Muscle of back (tissue), 11 donors: ENCODE data around the gene NDUFV2. TPM values are rescaled to one million over a fixed set of nuclear protein-coding genes. Genes with fewer than 3 reads are reported as not detected.
A peak's percentile ranks its signal among the peaks of the same experiment; 100 is the strongest.
"Not testable (repeated sequence)": the region's sequence is repeated elsewhere in the genome, so short reads cannot be mapped to it uniquely, and the experiment has no call there.

Experiments
- DNase-seq, 3 donors: peaks; one replicate each; pipeline versions ENCODE4 v3.0.0 to v3.0.0-alpha.2; 2013
- polyA plus RNA-seq, 10 donors: library from polyadenylated mRNA; unstranded; fragments of 120-200 nt; gene quantifications; one replicate each; pipeline ENCODE4 v1.2.1, GENCODE V29; 2013; ENCODE audit not compliant: insufficient read length in 10 of 10

Gene NDUFV2
- polyA plus RNA-seq, 10 donors = 81.3 to 140 (median 121) TPM

DNA sequence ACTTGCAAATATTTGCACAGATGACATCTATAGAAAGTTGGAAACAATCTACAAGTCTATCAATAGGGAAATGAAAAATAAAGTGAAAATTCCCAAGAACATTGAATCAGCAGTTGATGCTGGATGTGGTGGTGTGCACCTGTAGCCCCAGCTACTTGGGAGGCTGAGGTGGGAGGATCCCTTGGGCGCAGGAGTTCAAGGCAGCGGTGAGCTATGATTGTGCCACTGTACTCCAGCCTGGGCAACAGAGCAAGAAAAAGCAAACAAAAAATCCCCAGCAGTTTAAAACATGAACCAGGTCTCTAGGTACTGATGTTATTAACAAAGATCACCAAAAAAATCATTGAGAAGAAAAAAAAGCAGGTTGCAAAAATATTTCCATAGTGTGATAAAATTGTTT is 15.4 kb upstream of the NDUFV2 start:
- no peak for DNase-seq

- no peak for DNase-seq
Measured at GRCh38 chr18:9088252-9088651, 14.2 kb upstream of the NDUFV2 start.

- DNase-seq = not testable (repeated sequence)
Measured at GRCh38 chr18:9088727-9089126, 13.8 kb upstream of the NDUFV2 start.

DNA sequence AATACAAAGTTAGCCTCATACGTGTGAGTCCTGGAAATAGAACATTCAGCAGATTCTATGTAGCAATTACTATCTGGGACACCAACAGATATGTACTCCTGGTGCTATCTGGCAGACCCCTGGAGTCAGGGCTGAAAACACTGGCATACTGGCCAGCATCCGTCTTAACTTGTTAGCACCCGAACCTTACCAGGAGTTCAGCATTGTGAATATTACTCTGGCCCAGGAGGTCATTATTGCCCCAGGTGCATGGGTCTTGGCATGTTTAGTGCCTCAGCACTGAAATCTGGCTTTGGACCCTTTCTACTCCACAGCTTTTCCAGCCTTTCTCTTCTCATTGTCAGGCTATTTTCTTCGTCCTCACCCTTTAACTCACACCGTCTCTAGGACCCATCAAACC is 11.9 kb upstream of the NDUFV2 start:
- DNase-seq = no peak

DNA sequence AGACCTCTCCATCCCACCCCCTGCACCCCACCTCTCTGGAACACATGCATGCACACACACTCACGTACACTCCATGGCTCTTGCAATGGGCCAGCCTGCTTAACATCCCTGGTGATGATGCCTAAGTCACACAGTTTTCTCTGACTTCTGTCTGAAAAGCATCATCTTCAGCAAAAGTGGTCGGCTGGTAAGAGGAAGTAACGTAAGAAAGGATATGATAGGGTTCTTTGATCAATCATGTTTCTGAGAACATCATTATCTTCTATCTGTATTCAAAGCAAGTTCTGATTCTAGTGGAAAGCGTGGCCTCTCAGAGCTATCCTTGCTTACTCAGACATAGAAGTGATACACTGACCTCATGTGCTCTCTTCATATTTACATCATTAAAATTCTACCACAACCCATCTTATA is 11.4 kb upstream of the NDUFV2 start:
- DNase-seq = no peak

DNA sequence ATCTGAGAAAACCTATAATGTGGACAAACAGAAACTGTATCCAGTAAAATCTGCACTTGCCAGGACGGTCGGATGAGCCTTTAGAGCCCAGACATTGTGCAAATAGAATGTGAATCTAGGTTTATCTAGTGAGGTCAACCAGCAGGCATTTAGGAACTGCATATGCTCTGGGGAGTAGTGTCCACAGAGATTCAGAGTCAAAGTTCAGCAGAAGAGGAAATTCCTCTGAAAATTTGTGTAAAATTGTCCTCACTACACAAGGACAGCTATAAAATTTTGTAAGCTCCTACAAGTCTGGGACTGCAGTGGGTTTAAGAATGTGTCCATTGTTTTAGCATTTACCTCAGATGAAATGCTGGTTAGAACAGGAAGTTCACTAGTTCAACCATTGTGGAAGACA is 9.8 kb upstream of the NDUFV2 start:
- no peak for DNase-seq

- not testable (repeated sequence) for DNase-seq
Measured at GRCh38 chr18:9093109-9093508, 9.4 kb upstream of the NDUFV2 start.

DNA sequence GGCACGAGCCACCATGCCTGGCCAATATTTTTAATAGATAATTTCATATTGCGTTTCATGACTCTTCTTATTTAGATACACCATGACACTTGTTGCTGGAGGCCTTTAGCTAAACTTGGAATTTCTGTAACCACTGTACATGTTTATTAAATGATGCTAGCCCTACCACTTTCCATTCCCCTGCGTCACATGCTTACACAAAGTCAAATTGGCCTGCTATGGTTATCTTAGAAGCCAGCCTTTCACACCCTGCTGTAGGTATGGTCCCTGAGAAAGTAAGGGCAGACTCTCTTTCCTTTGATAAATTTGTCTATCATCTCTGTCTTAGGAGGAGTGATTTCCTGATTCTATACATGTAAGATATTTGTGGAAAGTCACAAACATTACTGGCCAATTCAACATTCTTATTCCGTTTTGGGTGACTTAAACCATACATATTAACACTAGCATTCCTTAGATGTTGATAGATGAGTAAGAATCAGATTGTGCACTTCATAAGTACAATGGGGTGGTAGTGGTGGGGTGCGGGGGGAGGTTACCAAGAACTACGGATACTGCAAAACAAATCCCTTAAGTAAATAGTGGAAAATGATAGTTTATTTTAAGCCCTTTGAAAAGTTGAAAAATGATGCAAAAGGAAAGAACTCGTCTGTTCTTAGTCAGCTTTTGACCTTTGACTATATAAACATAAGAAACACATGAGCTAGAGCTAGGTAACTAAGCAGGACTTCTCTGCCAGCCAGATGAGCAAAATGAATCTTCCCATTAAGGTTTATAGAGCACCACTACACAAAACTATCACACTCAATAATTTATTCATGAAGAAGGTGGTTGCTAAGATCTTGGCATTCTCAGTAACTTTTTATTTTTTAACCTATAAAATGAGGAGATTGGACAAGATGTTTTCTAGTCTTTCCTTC is 7.9 kb upstream of the NDUFV2 start:
- peak in 1 of 3 donors; percentile 32 for DNase-seq

- no peak for DNase-seq
Measured at GRCh38 chr18:9095297-9096006, 7.0 kb upstream of the NDUFV2 start.

- no peak for DNase-seq
Measured at GRCh38 chr18:9096007-9096371, 6.5 kb upstream of the NDUFV2 start.

- no peak for DNase-seq
Measured at GRCh38 chr18:9096685-9097084, 5.8 kb upstream of the NDUFV2 start.

DNA sequence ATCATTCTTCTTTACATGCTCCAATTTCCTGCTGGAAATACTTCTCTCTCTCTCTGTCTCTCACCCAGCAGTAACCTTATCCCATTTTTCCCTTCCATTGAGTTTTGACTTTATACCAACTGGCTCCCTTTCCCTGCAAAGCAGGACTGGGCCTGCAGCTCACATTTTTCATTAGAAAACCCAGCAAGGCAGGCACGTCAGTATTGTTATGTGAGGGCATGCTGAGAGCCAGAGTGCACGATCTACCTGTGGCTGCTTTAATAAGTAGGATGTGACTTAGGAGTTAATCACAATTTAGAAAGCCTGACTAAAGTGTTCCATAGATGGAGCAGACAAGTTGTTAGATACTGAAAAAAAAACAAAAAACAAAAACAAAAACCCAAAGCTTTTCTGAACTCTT is 5.2 kb upstream of the NDUFV2 start:
- DNase-seq = no peak

- DNase-seq = no peak
Measured at GRCh38 chr18:9100796-9101195, 1.7 kb upstream of the NDUFV2 start.

- DNase-seq = peak; percentile 34 to 58 (median 39)
Measured at GRCh38 chr18:9101730-9102507, 580 bp upstream of the NDUFV2 start.

- peak in 2 of 3 donors; percentile 29 to 65 for DNase-seq
Measured at GRCh38 chr18:9103376-9103873, 926 bp downstream of the NDUFV2 start.

GRCh38 chr18:9104244-9104901 is 1.9 kb downstream of the NDUFV2 start:
- DNase-seq = no peak

DNA sequence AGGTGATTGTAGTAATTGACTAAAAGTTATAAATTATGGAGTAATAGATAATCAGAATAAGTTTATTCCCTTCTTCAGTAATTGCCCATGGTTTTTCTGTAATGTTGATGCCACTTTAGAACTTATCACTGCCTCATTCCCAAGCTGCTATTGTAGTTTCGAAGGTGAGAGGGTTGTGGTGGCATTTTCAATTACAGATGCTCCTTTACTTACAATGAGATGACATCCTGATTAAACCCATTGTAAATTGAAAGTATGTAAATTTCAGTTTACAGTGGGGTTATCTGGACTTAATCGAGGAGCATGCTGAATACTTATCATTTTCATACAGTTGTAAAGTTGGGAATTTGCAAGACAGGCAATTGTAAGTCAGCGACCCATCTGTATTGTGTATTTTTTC is 2.9 kb downstream of the NDUFV2 start:
- no peak for DNase-seq

GRCh38 chr18:9106094-9106493 is 3.6 kb downstream of the NDUFV2 start:
- no peak for DNase-seq

DNA sequence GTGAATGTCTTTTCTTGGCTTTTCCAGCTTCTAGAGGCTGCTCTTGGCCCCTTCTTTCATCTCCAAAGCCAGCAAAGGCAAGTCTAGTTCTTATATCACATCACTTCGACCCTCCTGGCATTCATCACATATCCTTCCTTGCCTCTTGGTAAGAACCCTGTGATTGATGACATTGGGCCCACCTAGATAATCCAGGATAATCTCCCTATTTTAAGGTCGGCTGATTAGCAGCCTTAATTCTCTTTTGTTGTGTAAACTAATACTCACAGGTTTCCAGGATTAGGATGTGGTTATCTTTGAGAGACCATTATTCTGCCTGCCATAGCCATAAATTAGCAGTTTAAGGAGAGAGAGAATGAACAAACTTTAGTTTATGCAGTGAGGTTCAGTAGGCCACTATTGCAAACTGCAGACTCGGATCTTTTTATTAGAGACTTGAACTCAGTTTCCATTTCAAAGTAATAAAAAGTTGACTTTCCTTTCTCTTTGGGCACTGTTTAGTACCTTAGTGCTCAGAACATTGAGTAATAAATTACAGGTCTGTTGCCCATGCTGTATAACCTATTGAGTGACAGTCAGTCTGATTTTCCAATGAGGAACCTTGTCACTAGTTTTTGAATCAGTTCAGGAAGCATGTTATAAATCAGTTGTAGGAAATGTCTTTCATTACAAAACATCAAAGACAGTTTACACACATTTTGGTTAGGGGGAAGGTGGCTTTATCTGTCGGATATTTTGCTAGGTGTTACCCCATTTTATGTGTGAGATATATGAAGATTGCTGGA is 4.5 kb downstream of the NDUFV2 start:
- no peak for DNase-seq

DNA sequence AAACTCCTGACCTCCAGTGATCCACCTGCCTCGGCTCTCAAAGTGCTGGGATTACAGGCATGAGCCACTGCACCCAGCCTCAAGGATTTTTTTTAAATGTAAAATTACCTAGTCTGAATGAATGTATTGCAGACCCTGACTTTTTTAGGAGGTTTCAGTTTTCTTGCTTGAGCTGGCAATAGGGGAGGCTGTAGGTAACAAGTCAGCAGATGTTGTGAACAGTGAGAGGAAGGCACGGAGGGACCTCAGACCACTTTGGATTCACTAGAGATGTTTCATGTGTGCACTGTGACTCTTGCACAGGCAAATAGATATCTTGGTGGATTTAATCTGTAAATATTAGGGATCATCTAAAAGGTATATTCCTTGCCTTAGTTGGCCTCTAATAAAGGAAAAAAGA is 6.4 kb downstream of the NDUFV2 start:
- DNase-seq = no peak

DNA sequence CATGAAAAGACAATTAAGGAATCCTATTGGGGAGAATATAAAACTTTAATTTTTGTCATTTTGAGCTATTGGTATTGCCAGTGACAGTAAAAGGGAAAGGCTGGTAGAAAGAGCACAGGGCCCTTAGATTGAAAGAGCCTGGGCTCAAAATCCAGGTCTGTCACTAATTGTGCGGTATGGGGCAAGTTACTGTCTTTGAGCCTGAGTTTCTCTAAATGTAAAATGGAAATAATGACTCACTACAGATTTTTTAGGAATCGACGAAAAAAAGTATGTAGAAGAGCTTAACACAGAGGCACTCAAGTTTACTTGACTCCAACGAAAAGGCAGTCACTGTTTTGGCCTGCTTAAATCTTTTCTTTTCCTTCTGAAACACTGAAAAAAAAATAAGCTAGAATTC is 7.0 kb downstream of the NDUFV2 start:
- DNase-seq = peak; percentile 16 to 41 (median 34)
